H1 (cell line): ENCODE data around the gene LYL1. TPM values are rescaled to one million over a fixed set of nuclear protein-coding genes. Genes with fewer than 3 reads are reported as not detected.

Experiments used
- CTCF ChIA-PET: fragments of 300-600 bp; sonication (Branson Sonifier 250); formaldehyde crosslinking; loops from one replicate; lab custom pipeline; 2021; ENCODE audit not compliant: partially characterized antibody; lab: Charles Lee
- POLR2A ChIA-PET: fragments of 300-600 bp; sonication (Branson Sonifier 250); formaldehyde crosslinking; loops from one replicate; lab custom pipeline; 2021; ENCODE audit warnings: inconsistent platforms; ENCODE audit not compliant: partially characterized antibody; lab: Charles Lee
- DNase-seq, 2 experiments: peaks; one replicate each; pipeline versions ENCODE4 v3.0.0 to v3.0.0-alpha.2; 2010 to 2022; ENCODE audit warnings: low spot score in 2 of 2, low read depth in 1 of 2, mixed read lengths in 1 of 2
- FAIRE-seq: peaks from 2 replicates; lab custom pipeline; 2011; peaks lifted over from hg19 to GRCh38; lab: Jason Lieb, UNC
- H2AFZ ChIP-seq: 2 replicates; pipeline ENCODE4 v1.8.1; 2012; ENCODE audit warnings: low read length, inconsistent platforms
- H2AK5ac ChIP-seq: 2 replicates; pipeline ENCODE4 v1.6.1; 2013; ENCODE audit warnings: low read depth, low read length
- H2BK120ac ChIP-seq: replicated peaks from 2 replicates; pipeline ENCODE3; 2013; ENCODE audit warnings: low read depth, low read length, inconsistent platforms
- H2BK12ac ChIP-seq: 2 replicates; pipeline ENCODE4 v1.6.1; 2013; ENCODE audit warnings: low read depth, low read length
- H2BK15ac ChIP-seq: 2 replicates; pipeline ENCODE4 v1.6.1; 2013; ENCODE audit warnings: low read length
- H2BK20ac ChIP-seq: 2 replicates; pipeline ENCODE4 v1.6.1; 2013; ENCODE audit warnings: low read length
- H2BK5ac ChIP-seq: 2 replicates; pipeline ENCODE4 v1.6.1; 2013; ENCODE audit warnings: low read depth, low read length
- H3K14ac ChIP-seq: 2 replicates; pipeline ENCODE4 v1.6.1; 2013; ENCODE audit warnings: inconsistent platforms; ENCODE audit not compliant: insufficient read length
- H3K18ac ChIP-seq: 2 replicates; pipeline ENCODE4 v1.6.1; 2013; ENCODE audit warnings: low read length; ENCODE audit errors: extremely low read depth
- H3K23ac ChIP-seq: 2 replicates; pipeline ENCODE4 v1.6.1; 2013; ENCODE audit warnings: inconsistent platforms; ENCODE audit not compliant: insufficient read length
- H3K23me2 ChIP-seq: 2 replicates; pipeline ENCODE4 v1.6.1; 2013; ENCODE audit warnings: low read depth, low read length
- H3K27ac ChIP-seq: 2 replicates; pipeline ENCODE4 v1.6.1; 2011; ENCODE audit warnings: low read depth, low read length, inconsistent platforms
- H3K27me3 ChIP-seq, 4 experiments: replicated peaks in 1 of 4; 1 replicate in 1 of 4; 2 replicates in 3 of 4; pipeline versions ENCODE4 v1.6.1 to v1.8.1; 2011 to 2013; ENCODE audit warnings: low read length in 3 of 4, mild to moderate bottlenecking in 3 of 4, inconsistent platforms in 2 of 4, mixed read lengths in 2 of 4, moderate library complexity in 1 of 4; ENCODE audit not compliant: control insufficient read depth in 3 of 4, insufficient read depth in 3 of 4; ENCODE audit errors: extremely low read depth in 1 of 4
- H3K36me3 ChIP-seq, 4 experiments: 2 replicates each; pipeline versions ENCODE4 v1.6.1 to v1.8.1; 2011 to 2013; ENCODE audit warnings: mild to moderate bottlenecking in 4 of 4, low read length in 3 of 4, moderate library complexity in 2 of 4, control low read depth in 1 of 4, inconsistent platforms in 1 of 4; ENCODE audit not compliant: insufficient read depth in 4 of 4, control insufficient read depth in 2 of 4
- H3K4ac ChIP-seq: replicated peaks from 2 replicates; pipeline ENCODE3; 2013; ENCODE audit warnings: low read length, low read depth, mixed read lengths, inconsistent platforms; ENCODE audit not compliant: insufficient read length
- H3K4me1 ChIP-seq, 4 experiments: replicated peaks in 1 of 4; 1 replicate in 1 of 4; 2 replicates in 3 of 4; pipeline versions ENCODE4 v1.6.1 to v1.8.1; 2011 to 2013; ENCODE audit warnings: low read length in 3 of 4, inconsistent platforms in 2 of 4, mixed read lengths in 1 of 4; ENCODE audit not compliant: insufficient read depth in 4 of 4, control insufficient read depth in 3 of 4
- H3K4me2 ChIP-seq, 2 experiments: 2 replicates each; pipeline versions ENCODE4 v1.6.1 to v1.8.1; 2011 to 2013; ENCODE audit warnings: low read depth in 2 of 2, low read length in 2 of 2, control low read depth in 1 of 2, inconsistent platforms in 1 of 2, mild to moderate bottlenecking in 1 of 2; ENCODE audit not compliant: insufficient read depth in 1 of 2
- H3K4me3 ChIP-seq, 4 experiments: fragments of 200-600, 300-600 bp in 1 of 4; sonication (generic), shearing (Covaris generic), sonication (Bioruptor Twin) in 1 of 4; 2 replicates each; pipeline versions ENCODE4 v1.5.1 to v1.8.1; 2011 to 2016; ENCODE audit warnings: low read length in 4 of 4, low read depth in 3 of 4, control low read depth in 2 of 4, inconsistent platforms in 2 of 4, mild to moderate bottlenecking in 2 of 4, mixed read lengths in 1 of 4, moderate library complexity in 1 of 4; ENCODE audit not compliant: insufficient read depth in 2 of 4; ENCODE audit errors: extremely low read depth in 1 of 4
- H3K56ac ChIP-seq: replicated peaks from 2 replicates; pipeline ENCODE3; 2013; ENCODE audit warnings: low read depth, mild to moderate bottlenecking, mixed read lengths, low read length, inconsistent platforms; ENCODE audit not compliant: insufficient read length
- H3K79me1 ChIP-seq: 2 replicates; pipeline ENCODE4 v1.6.1; 2013; ENCODE audit warnings: low read depth, low read length, control low read depth
- H3K79me2 ChIP-seq, 2 experiments: 2 replicates each; pipeline versions ENCODE4 v1.6.1 to v1.8.1; 2012 to 2013; ENCODE audit warnings: low read length in 2 of 2, mild to moderate bottlenecking in 2 of 2, inconsistent platforms in 1 of 2; ENCODE audit not compliant: insufficient read depth in 2 of 2, control insufficient read depth in 1 of 2
- H3K9ac ChIP-seq, 4 experiments: replicated peaks in 1 of 4; 1 replicate in 1 of 4; 2 replicates in 3 of 4; pipeline versions ENCODE4 v1.6.1 to v1.8.1; 2011 to 2013; ENCODE audit warnings: low read depth in 3 of 4, low read length in 3 of 4, control low read depth in 2 of 4, mild to moderate bottlenecking in 2 of 4, moderate library complexity in 2 of 4, inconsistent platforms in 1 of 4; ENCODE audit errors: extremely low read depth in 1 of 4
- H3K9me3 ChIP-seq, 2 experiments: 2 replicates each; pipeline versions ENCODE4 v1.6.1 to v1.8.1; 2012 to 2013; ENCODE audit warnings: mild to moderate bottlenecking in 2 of 2, moderate library complexity in 2 of 2, control low read depth in 1 of 2, inconsistent platforms in 1 of 2, low read depth in 1 of 2, low read length in 1 of 2, mixed read lengths in 1 of 2; ENCODE audit not compliant: insufficient read depth in 2 of 2
- H4K20me1 ChIP-seq, 2 experiments: replicated peaks in 1 of 2; 2 replicates each; pipeline versions ENCODE3 to v1.8.1; 2011 to 2013; ENCODE audit warnings: inconsistent platforms in 2 of 2, low read length in 2 of 2, mild to moderate bottlenecking in 1 of 2; ENCODE audit not compliant: insufficient read depth in 2 of 2, control insufficient read depth in 1 of 2
- H4K5ac ChIP-seq: 2 replicates; pipeline ENCODE4 v1.6.1; 2013; ENCODE audit warnings: low read length, low read depth, mixed read lengths, inconsistent platforms; ENCODE audit not compliant: insufficient read length
- H4K8ac ChIP-seq: 2 replicates; pipeline ENCODE4 v1.8.0; 2013; ENCODE audit warnings: mild to moderate bottlenecking, moderate library complexity, low read length, inconsistent platforms; ENCODE audit not compliant: insufficient read depth; ENCODE audit errors: extremely low read depth
- H4K91ac ChIP-seq: replicated peaks from 2 replicates; pipeline ENCODE3; 2013; ENCODE audit warnings: low read length, mixed read lengths, inconsistent platforms; ENCODE audit not compliant: insufficient read length
- ASH2L ChIP-seq: fragments of 200-600, 300-600 bp; sonication (generic); IDR thresholded peaks from one replicate; pipeline ENCODE4 v1.7.1; 2017; ENCODE audit warnings: low read length
- MAX ChIP-seq: IDR thresholded peaks from 2 replicates; pipeline ENCODE4 v1.6.1; 2012; ENCODE audit warnings: inconsistent platforms
- RFX5 ChIP-seq: IDR thresholded peaks from 2 replicates; pipeline ENCODE4 v1.6.1; 2011; ENCODE audit warnings: low read depth, low read length, improper control_type of control experiment, borderline replicate concordance
- WGBS, 2 experiments: shearing (Covaris generic) in 1 of 2; methylation state at CpG; one replicate each; pipeline versions ENCODE4 v1.1.6 to v1.1.7; 2013 to 2015; ENCODE audit warnings: low lambda C conversion rate in 2 of 2, mixed read lengths in 2 of 2, inconsistent platforms in 1 of 2, low coverage in 1 of 2, missing lambda C conversion rate in 1 of 2; ENCODE audit not compliant: insufficient replicate concordance in 2 of 2, insufficient coverage in 1 of 2, insufficient read length in 1 of 2; ENCODE audit errors: extremely low coverage in 1 of 2, missing lambda C conversion rate in 1 of 2; 5-methylcytosine and 5-hydroxymethylcytosine counted together
- polyA plus RNA-seq, 7 experiments: library from polyadenylated mRNA; depleted of rRNA in 3 of 7; stranded (reverse) in 5 of 7; unstranded in 2 of 7; fragments of >200 nt in 5 of 7; fragments of 200-250 nt in 2 of 7; gene quantifications; 1 replicate in 5 of 7; 2 replicates in 1 of 7; 4 replicates in 1 of 7; pipeline versions ENCODE4 v1.2.1 to v1.2.3, GENCODE V29; 2011 to 2013; ENCODE audit warnings: missing spikeins in 2 of 7, mixed read lengths in 2 of 7
- total RNA-seq: library from RNA; stranded (reverse); fragmentation: NEBNext Ultra II Directional; extraction: Animal tissue kit (Norgen Biotek cat#: 25700); gene quantifications from 2 replicates; pipeline ENCODE4 v1.2.1, GENCODE V29; 2021

LYL1 gene
- total and polyA plus RNA-seq, 2 of the 8 experiments (the other 6 are each of a cell fraction or from before 2014, with no cell fraction given), result 0.58 to 0.76 TPM

- no peak overlapping the region for H3K23ac ChIP-seq
- DNase-seq, result peak in 1 of 2 experiments; percentile 60
- FAIRE-seq, result no peak
- no peak overlapping the region for H3K14ac ChIP-seq
- H2BK20ac ChIP-seq, result no peak overlapping the region
- peaks cover 0 to 29% (median 12%) of the 10 kb centered on the region in 4 experiments; a peak in 5 of 7 replicates for H3K4me1 ChIP-seq
- H2BK12ac ChIP-seq, result no peak overlapping the region
- H3K23me2 ChIP-seq, result peaks cover 9% of the 10 kb centered on the region; the same call in 1 of the 2 replicates
- ChIA-PET POLR2A (interaction anchor here (1.7 to 11.6 kb wide), 2 partner anchors 12 to 18 kb away, joined by 5 to 141 read pairs; partner anchors contain the start of genes NACC1 and TRMT1), CTCF (interaction anchor here (1.0 to 2.7 kb wide), 3 partner anchors 40 to 133 kb away, joined by 4 to 13 read pairs (median 5); no protein-coding TSS in a partner anchor)
- 0 out of 2 replicates have a peak overlapping the region, but pooled peaks have one; percentile 53 for H2AK5ac ChIP-seq
- H2BK120ac ChIP-seq, result no peak overlapping the region
- 6% methylated on average over 26 of the region's 58 CpGs; no CpG with 5 or more reads in 1 of the 2 experiments for WGBS, 2 experiments
- TF ChIP-seq RFX5, result no peak
- TF ChIP-seq ASH2L, result peak; percentile 11
- no peak for TF ChIP-seq MAX
- no peaks in the 10 kb centered on the region for H3K79me2 ChIP-seq
- H3K18ac ChIP-seq, result no peak overlapping the region; the same call in 1 of the 2 replicates
- no peak overlapping the region for H3K56ac ChIP-seq
- peak overlapping the region; percentile 69; the same call in 1 of the 2 replicates for H4K8ac ChIP-seq
- H3K4ac ChIP-seq, result no peak overlapping the region
- H2BK5ac ChIP-seq, result no peak overlapping the region
- no peak overlapping the region for H4K5ac ChIP-seq
- no peaks in the 10 kb centered on the region for H3K36me3 ChIP-seq
- peaks cover 2 to 14% of the 10 kb centered on the region in 2 experiments for H4K20me1 ChIP-seq
- H3K9me3 ChIP-seq, result no peaks in the 10 kb centered on the region
- no peak overlapping the region for H4K91ac ChIP-seq
- H2BK15ac ChIP-seq, result no peak overlapping the region
- no peak overlapping the region for H3K9ac ChIP-seq
- peak overlapping the region; percentile 64 to 85 for H3K4me2 ChIP-seq
- no peak overlapping the region for H2AFZ ChIP-seq
- peak overlapping the region in 2 of 4 experiments; percentile 1 to 50; a peak in 4 of 8 replicates for H3K4me3 ChIP-seq
- peaks cover 33 to 88% (median 73%) of the 10 kb centered on the region in 4 experiments for H3K27me3 ChIP-seq
- no peak overlapping the region for H3K27ac ChIP-seq
- H3K79me1 ChIP-seq, result no peaks in the 10 kb centered on the region
Measured at GRCh38 chr19:13098277-13099072, 4.2 kb downstream of the LYL1 start.
